Hepatocyte (in vitro differentiated cells): ENCODE results near the gene GJA10. TPM values are rescaled to one million over a fixed set of nuclear protein-coding genes. Genes with fewer than 3 reads are reported as not detected.

Source experiments
- DNase-seq: peaks from one replicate; pipeline ENCODE4 v3.0.0-alpha.2; 2016; ENCODE audit warnings: low spot score
- H2AFZ ChIP-seq: fragments of 200-600 bp; sonication (generic); 2 replicates; pipeline ENCODE4 v1.6.0; 2016; ENCODE audit warnings: antibody characterized with exemption, mild to moderate bottlenecking
- H3K27ac ChIP-seq: fragments of 200-600 bp; sonication (generic); 2 replicates; pipeline ENCODE4 v1.5.1; 2016; ENCODE audit warnings: mild to moderate bottlenecking
- H3K27me3 ChIP-seq: fragments of 200-600 bp; sonication (generic); 2 replicates; pipeline ENCODE4 v1.6.1; 2016
- H3K36me3 ChIP-seq: fragments of 200-600 bp; sonication (generic); replicated peaks from 2 replicates; pipeline ENCODE4 v1.5.1; 2016; ENCODE audit warnings: low read depth; ENCODE audit not compliant: insufficient read depth
- H3K4me1 ChIP-seq: fragments of 200-600 bp; sonication (generic); 2 replicates; pipeline ENCODE4 v1.5.1; 2016; ENCODE audit warnings: mild to moderate bottlenecking, moderate library complexity; ENCODE audit not compliant: insufficient read depth
- H3K4me2 ChIP-seq: fragments of 200-600 bp; sonication (generic); 2 replicates; pipeline ENCODE4 v1.6.0; 2016
- H3K4me3 ChIP-seq: fragments of 200-600 bp; sonication (generic); 2 replicates; pipeline ENCODE4 v1.5.1; 2016; ENCODE audit warnings: mild to moderate bottlenecking
- H3K79me2 ChIP-seq: fragments of 200-600 bp; sonication (generic); 2 replicates; pipeline ENCODE4 v1.6.0; 2017; ENCODE audit warnings: mild to moderate bottlenecking
- H3K9me2 ChIP-seq: fragments of 200-600 bp; sonication (generic); replicated peaks from 2 replicates; pipeline ENCODE4 v1.6.0; 2017; ENCODE audit warnings: mild to moderate bottlenecking; ENCODE audit not compliant: insufficient read depth
- H3K9me3 ChIP-seq: fragments of 200-600 bp; sonication (generic); 2 replicates; pipeline ENCODE4 v1.5.1; 2016; ENCODE audit warnings: low read depth, mild to moderate bottlenecking
- H4K20me1 ChIP-seq: fragments of 200-600 bp; sonication (generic); 2 replicates; pipeline ENCODE4 v1.6.0; 2016; ENCODE audit warnings: mild to moderate bottlenecking; ENCODE audit not compliant: insufficient read depth, poor library complexity, severe bottlenecking
- EZH2 ChIP-seq: fragments of 200-600 bp; sonication (generic); IDR thresholded peaks from 2 replicates; pipeline ENCODE4 v1.6.1; 2016; ENCODE audit warnings: antibody characterized with exemption, mild to moderate bottlenecking, borderline replicate concordance
- EZH2phosphoT487 ChIP-seq: fragments of 200-600 bp; sonication (generic); IDR thresholded peaks from one replicate; pipeline ENCODE4 v1.6.1; 2018; ENCODE audit warnings: antibody characterized with exemption, mild to moderate bottlenecking, low read depth, moderate library complexity; ENCODE audit not compliant: unreplicated experiment, severe bottlenecking
- WGBS: methylation state at CpG from one replicate; pipeline ENCODE4 v1.1.6; 2016; ENCODE audit warnings: low lambda C conversion rate; ENCODE audit errors: missing lambda C conversion rate; 5-methylcytosine and 5-hydroxymethylcytosine counted together
- polyA plus RNA-seq: library from polyadenylated mRNA; unstranded; fragments of >200 nt; fragmentation: Nextera tagmentation; extraction: Ambion mirVana; gene quantifications from 2 replicates; pipeline ENCODE4 v1.2.1, GENCODE V29; 2016
- total RNA-seq: library from RNA; depleted of rRNA; stranded (reverse); fragments of >200 nt; gene quantifications from 2 replicates; pipeline ENCODE4 v1.2.3, GENCODE V29; 2014
- TF ChIP-seq, protein P1 (sequence below): fragments of 200-600 bp; sonication (generic); IDR thresholded peaks from 2 replicates; pipeline ENCODE4 v1.5.1; 2016; ENCODE audit warnings: antibody characterized with exemption, mild to moderate bottlenecking; ENCODE audit not compliant: poor library complexity

The GJA10 gene
- total and polyA plus RNA-seq, 2 experiments from 2014 or later, result not detected

DNA sequence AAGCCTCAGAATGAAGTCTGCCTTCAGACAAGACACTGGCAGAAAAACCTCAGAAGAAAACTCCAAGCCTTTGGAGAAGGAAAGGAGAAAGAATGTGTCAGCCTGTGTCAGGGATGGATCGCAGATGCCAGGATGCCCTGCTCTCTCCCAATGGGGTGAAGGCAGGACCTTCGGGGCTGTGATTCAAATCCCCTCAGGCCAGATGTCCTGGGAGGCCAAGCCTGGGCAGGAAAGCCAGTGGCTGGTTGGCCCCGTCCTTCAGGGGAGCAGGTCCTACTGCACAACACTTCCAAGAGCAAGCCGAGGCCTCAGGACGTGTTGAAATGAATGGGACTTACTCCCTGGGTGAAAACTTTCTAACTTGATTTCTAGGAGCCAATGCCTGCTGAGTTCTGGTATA, 36.5 kb downstream of the GJA10 start:
- Histone ChIP-seq H3K27me3 (no peaks in the 10 kb centered on the region), H3K4me2 (no peak overlapping the region), H3K9me2 (no peaks in the 10 kb centered on the region), H3K36me3 (no peaks in the 10 kb centered on the region), H4K20me1 (no peaks in the 10 kb centered on the region), H3K27ac (no peak overlapping the region), H2AFZ (no peak overlapping the region), H3K4me3 (no peak overlapping the region), H3K79me2 (no peaks in the 10 kb centered on the region), H3K9me3 (no peaks in the 10 kb centered on the region), H3K4me1 (no peaks in the 10 kb centered on the region)
- DNase-seq, result no peak
- 80% methylated on average over 5 of the region's 5 CpGs for WGBS
- TF ChIP-seq, protein P1, sequence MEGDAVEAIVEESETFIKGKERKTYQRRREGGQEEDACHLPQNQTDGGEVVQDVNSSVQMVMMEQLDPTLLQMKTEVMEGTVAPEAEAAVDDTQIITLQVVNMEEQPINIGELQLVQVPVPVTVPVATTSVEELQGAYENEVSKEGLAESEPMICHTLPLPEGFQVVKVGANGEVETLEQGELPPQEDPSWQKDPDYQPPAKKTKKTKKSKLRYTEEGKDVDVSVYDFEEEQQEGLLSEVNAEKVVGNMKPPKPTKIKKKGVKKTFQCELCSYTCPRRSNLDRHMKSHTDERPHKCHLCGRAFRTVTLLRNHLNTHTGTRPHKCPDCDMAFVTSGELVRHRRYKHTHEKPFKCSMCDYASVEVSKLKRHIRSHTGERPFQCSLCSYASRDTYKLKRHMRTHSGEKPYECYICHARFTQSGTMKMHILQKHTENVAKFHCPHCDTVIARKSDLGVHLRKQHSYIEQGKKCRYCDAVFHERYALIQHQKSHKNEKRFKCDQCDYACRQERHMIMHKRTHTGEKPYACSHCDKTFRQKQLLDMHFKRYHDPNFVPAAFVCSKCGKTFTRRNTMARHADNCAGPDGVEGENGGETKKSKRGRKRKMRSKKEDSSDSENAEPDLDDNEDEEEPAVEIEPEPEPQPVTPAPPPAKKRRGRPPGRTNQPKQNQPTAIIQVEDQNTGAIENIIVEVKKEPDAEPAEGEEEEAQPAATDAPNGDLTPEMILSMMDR, result no peak
- no peak for TF ChIP-seq EZH2phosphoT487
- no peak for TF ChIP-seq EZH2

DNA sequence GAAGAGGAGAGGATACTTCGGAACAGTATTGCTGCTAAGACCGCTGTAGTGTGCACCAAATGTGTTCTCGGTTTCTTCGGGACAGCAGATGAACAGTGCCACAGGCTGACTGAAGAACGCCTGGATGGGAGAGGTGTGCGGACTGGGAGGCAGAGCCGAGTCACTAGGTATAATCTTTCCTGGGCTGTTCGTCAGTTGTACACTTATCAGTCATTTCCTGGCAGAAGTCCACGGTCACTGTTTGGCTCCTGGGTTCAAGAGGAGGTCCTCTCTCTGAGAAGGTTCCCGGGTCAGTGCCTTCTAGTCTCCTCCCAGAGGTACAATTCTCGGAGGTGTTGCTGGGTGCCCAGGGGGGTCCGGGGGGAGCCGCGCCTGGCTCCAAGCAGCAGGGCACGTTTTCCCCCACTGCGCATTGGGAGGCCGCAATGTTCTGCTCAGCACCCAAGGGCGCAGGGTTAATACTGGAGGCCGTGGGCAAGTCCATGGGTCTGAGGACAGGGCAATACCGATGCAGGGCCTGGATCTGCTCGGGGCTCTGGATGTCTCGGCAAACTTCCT, 38.1 kb downstream of the GJA10 start:
- H3K4me1 ChIP-seq, result no peaks in the 10 kb centered on the region
- no peak overlapping the region for H3K27ac ChIP-seq
- 96% methylated on average over 22 of the region's 22 CpGs for WGBS
- no peak for DNase-seq
- no peaks in the 10 kb centered on the region for H4K20me1 ChIP-seq
- TF ChIP-seq EZH2phosphoT487 (no peak), EZH2 (no peak)
- TF ChIP-seq, protein P1, result no peak
- no peaks in the 10 kb centered on the region for H3K79me2 ChIP-seq
- no peaks in the 10 kb centered on the region for H3K27me3 ChIP-seq
- no peaks in the 10 kb centered on the region for H3K36me3 ChIP-seq
- no peak overlapping the region for H3K4me3 ChIP-seq
- H3K9me2 ChIP-seq, result no peaks in the 10 kb centered on the region
- no peaks in the 10 kb centered on the region for H3K9me3 ChIP-seq
- H2AFZ ChIP-seq, result no peak overlapping the region
- no peak overlapping the region for H3K4me2 ChIP-seq

DNA sequence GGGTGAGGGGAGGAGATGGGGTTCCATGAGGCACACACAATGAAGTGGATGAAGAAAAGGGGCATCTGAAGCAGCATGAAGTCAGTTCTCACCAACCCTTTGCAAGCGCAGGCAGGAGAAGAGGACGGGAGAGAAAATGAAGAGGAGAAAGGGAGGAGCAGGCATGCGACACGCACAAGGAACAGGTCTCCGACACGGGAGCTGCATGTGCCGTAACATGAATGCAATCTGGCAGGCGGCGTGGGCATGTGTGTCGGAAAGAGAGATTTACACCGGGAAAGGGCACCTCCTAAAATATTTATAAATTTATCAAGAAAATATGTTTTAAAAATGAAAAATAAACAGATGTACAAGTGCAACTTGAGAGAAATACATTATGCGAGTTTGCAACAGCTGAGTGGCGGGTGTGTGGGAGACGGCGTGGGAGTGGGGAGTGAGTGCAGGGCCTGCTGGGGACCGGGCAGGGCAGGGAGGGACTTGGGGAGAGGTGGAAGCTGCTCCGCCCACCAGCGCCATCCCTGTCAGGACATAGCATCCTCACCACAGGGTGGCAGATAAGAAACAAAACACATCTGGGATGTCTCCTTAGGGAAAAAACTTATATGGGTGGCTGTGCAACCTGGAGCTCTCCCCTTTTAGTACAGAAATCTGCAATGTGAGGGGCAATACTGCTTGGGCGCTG, 40.6 kb downstream of the GJA10 start:
- Histone ChIP-seq H4K20me1 (no peaks in the 10 kb centered on the region), H3K4me3 (no peak overlapping the region), H3K9me3 (no peaks in the 10 kb centered on the region), H3K36me3 (no peaks in the 10 kb centered on the region), H3K27ac (no peak overlapping the region), H2AFZ (no peak overlapping the region), H3K4me1 (no peaks in the 10 kb centered on the region), H3K4me2 (no peak overlapping the region), H3K9me2 (no peaks in the 10 kb centered on the region), H3K79me2 (no peaks in the 10 kb centered on the region), H3K27me3 (peaks cover 5% of the 10 kb centered on the region)
- DNase-seq, result no peak
- TF ChIP-seq EZH2, result no peak
- WGBS, result 86% methylated on average over 19 of the region's 19 CpGs

DNA sequence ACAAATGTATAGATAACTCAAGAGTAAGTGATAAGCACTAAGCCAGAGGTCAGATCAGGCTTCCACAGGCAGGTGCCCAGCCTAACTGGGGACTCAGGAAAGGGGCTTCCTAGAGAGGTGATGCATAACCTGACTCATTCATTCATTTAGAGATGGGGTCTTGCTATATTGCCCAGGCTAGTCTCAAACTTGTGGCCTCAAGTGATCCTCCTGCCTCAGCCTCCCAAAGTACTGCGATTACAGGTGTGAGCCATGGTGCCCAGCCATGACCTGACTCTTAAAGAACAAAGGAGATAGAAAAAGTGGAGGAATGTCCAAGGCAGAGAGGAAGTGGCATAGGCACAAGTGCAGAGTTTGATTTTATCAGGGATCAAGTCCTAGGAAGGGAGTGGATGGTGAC, 41.9 kb downstream of the GJA10 start:
- H3K9me3 ChIP-seq, result no peaks in the 10 kb centered on the region
- H3K4me3 ChIP-seq, result no peak overlapping the region
- no peak for TF ChIP-seq EZH2phosphoT487
- H3K27ac ChIP-seq, result no peak overlapping the region
- no peaks in the 10 kb centered on the region for H3K9me2 ChIP-seq
- H3K36me3 ChIP-seq, result no peaks in the 10 kb centered on the region
- H2AFZ ChIP-seq, result no peak overlapping the region
- DNase-seq, result no peak
- H3K79me2 ChIP-seq, result no peaks in the 10 kb centered on the region
- peaks cover 5% of the 10 kb centered on the region for H3K27me3 ChIP-seq
- 100% methylated on average over 1 of the region's 1 CpG for WGBS
- no peak overlapping the region for H3K4me2 ChIP-seq
- no peaks in the 10 kb centered on the region for H4K20me1 ChIP-seq
- peaks cover 3% of the 10 kb centered on the region for H3K4me1 ChIP-seq
